H1 (cell line): ENCODE results near the gene WDR27. TPM values are rescaled to one million over a fixed set of nuclear protein-coding genes. Genes with fewer than 3 reads are reported as not detected.

Experiments
- CTCF ChIA-PET: fragments of 300-600 bp; sonication (Branson Sonifier 250); formaldehyde crosslinking; loops from one replicate; lab custom pipeline; 2021; ENCODE audit not compliant: partially characterized antibody; lab: Charles Lee
- POLR2A ChIA-PET: fragments of 300-600 bp; sonication (Branson Sonifier 250); formaldehyde crosslinking; loops from one replicate; lab custom pipeline; 2021; ENCODE audit warnings: inconsistent platforms; ENCODE audit not compliant: partially characterized antibody; lab: Charles Lee
- DNase-seq, 2 experiments: peaks; one replicate each; pipeline versions ENCODE4 v3.0.0 to v3.0.0-alpha.2; 2010 to 2022; ENCODE audit warnings: low spot score in 2 of 2, low read depth in 1 of 2, mixed read lengths in 1 of 2
- FAIRE-seq: peaks from 2 replicates; lab custom pipeline; 2011; peaks lifted over from hg19 to GRCh38; lab: Jason Lieb, UNC
- H2AFZ ChIP-seq: 2 replicates; pipeline ENCODE4 v1.8.1; 2012; ENCODE audit warnings: low read length, inconsistent platforms
- H2AK5ac ChIP-seq: 2 replicates; pipeline ENCODE4 v1.6.1; 2013; ENCODE audit warnings: low read depth, low read length
- H2BK120ac ChIP-seq: replicated peaks from 2 replicates; pipeline ENCODE3; 2013; ENCODE audit warnings: low read depth, low read length, inconsistent platforms
- H2BK12ac ChIP-seq: 2 replicates; pipeline ENCODE4 v1.6.1; 2013; ENCODE audit warnings: low read depth, low read length
- H2BK15ac ChIP-seq: 2 replicates; pipeline ENCODE4 v1.6.1; 2013; ENCODE audit warnings: low read length
- H2BK20ac ChIP-seq: 2 replicates; pipeline ENCODE4 v1.6.1; 2013; ENCODE audit warnings: low read length
- H2BK5ac ChIP-seq: 2 replicates; pipeline ENCODE4 v1.6.1; 2013; ENCODE audit warnings: low read depth, low read length
- H3K14ac ChIP-seq: 2 replicates; pipeline ENCODE4 v1.6.1; 2013; ENCODE audit warnings: inconsistent platforms; ENCODE audit not compliant: insufficient read length
- H3K18ac ChIP-seq: 2 replicates; pipeline ENCODE4 v1.6.1; 2013; ENCODE audit warnings: low read length; ENCODE audit errors: extremely low read depth
- H3K23ac ChIP-seq: 2 replicates; pipeline ENCODE4 v1.6.1; 2013; ENCODE audit warnings: inconsistent platforms; ENCODE audit not compliant: insufficient read length
- H3K23me2 ChIP-seq: 2 replicates; pipeline ENCODE4 v1.6.1; 2013; ENCODE audit warnings: low read depth, low read length
- H3K27ac ChIP-seq: 2 replicates; pipeline ENCODE4 v1.6.1; 2011; ENCODE audit warnings: low read depth, low read length, inconsistent platforms
- H3K27me3 ChIP-seq, 4 experiments: replicated peaks in 1 of 4; 1 replicate in 1 of 4; 2 replicates in 3 of 4; pipeline versions ENCODE4 v1.6.1 to v1.8.1; 2011 to 2013; ENCODE audit warnings: low read length in 3 of 4, mild to moderate bottlenecking in 3 of 4, inconsistent platforms in 2 of 4, mixed read lengths in 2 of 4, moderate library complexity in 1 of 4; ENCODE audit not compliant: control insufficient read depth in 3 of 4, insufficient read depth in 3 of 4; ENCODE audit errors: extremely low read depth in 1 of 4
- H3K36me3 ChIP-seq, 4 experiments: 2 replicates each; pipeline versions ENCODE4 v1.6.1 to v1.8.1; 2011 to 2013; ENCODE audit warnings: mild to moderate bottlenecking in 4 of 4, low read length in 3 of 4, moderate library complexity in 2 of 4, control low read depth in 1 of 4, inconsistent platforms in 1 of 4; ENCODE audit not compliant: insufficient read depth in 4 of 4, control insufficient read depth in 2 of 4
- H3K4ac ChIP-seq: replicated peaks from 2 replicates; pipeline ENCODE3; 2013; ENCODE audit warnings: low read length, low read depth, mixed read lengths, inconsistent platforms; ENCODE audit not compliant: insufficient read length
- H3K4me1 ChIP-seq, 4 experiments: replicated peaks in 1 of 4; 1 replicate in 1 of 4; 2 replicates in 3 of 4; pipeline versions ENCODE4 v1.6.1 to v1.8.1; 2011 to 2013; ENCODE audit warnings: low read length in 3 of 4, inconsistent platforms in 2 of 4, mixed read lengths in 1 of 4; ENCODE audit not compliant: insufficient read depth in 4 of 4, control insufficient read depth in 3 of 4
- H3K4me2 ChIP-seq, 2 experiments: 2 replicates each; pipeline versions ENCODE4 v1.6.1 to v1.8.1; 2011 to 2013; ENCODE audit warnings: low read depth in 2 of 2, low read length in 2 of 2, control low read depth in 1 of 2, inconsistent platforms in 1 of 2, mild to moderate bottlenecking in 1 of 2; ENCODE audit not compliant: insufficient read depth in 1 of 2
- H3K4me3 ChIP-seq, 4 experiments: fragments of 200-600, 300-600 bp in 1 of 4; sonication (generic), shearing (Covaris generic), sonication (Bioruptor Twin) in 1 of 4; 2 replicates each; pipeline versions ENCODE4 v1.5.1 to v1.8.1; 2011 to 2016; ENCODE audit warnings: low read length in 4 of 4, low read depth in 3 of 4, control low read depth in 2 of 4, inconsistent platforms in 2 of 4, mild to moderate bottlenecking in 2 of 4, mixed read lengths in 1 of 4, moderate library complexity in 1 of 4; ENCODE audit not compliant: insufficient read depth in 2 of 4; ENCODE audit errors: extremely low read depth in 1 of 4
- H3K56ac ChIP-seq: replicated peaks from 2 replicates; pipeline ENCODE3; 2013; ENCODE audit warnings: low read depth, mild to moderate bottlenecking, mixed read lengths, low read length, inconsistent platforms; ENCODE audit not compliant: insufficient read length
- H3K79me1 ChIP-seq: 2 replicates; pipeline ENCODE4 v1.6.1; 2013; ENCODE audit warnings: low read depth, low read length, control low read depth
- H3K79me2 ChIP-seq, 2 experiments: 2 replicates each; pipeline versions ENCODE4 v1.6.1 to v1.8.1; 2012 to 2013; ENCODE audit warnings: low read length in 2 of 2, mild to moderate bottlenecking in 2 of 2, inconsistent platforms in 1 of 2; ENCODE audit not compliant: insufficient read depth in 2 of 2, control insufficient read depth in 1 of 2
- H3K9ac ChIP-seq, 4 experiments: replicated peaks in 1 of 4; 1 replicate in 1 of 4; 2 replicates in 3 of 4; pipeline versions ENCODE4 v1.6.1 to v1.8.1; 2011 to 2013; ENCODE audit warnings: low read depth in 3 of 4, low read length in 3 of 4, control low read depth in 2 of 4, mild to moderate bottlenecking in 2 of 4, moderate library complexity in 2 of 4, inconsistent platforms in 1 of 4; ENCODE audit errors: extremely low read depth in 1 of 4
- H3K9me3 ChIP-seq, 2 experiments: 2 replicates each; pipeline versions ENCODE4 v1.6.1 to v1.8.1; 2012 to 2013; ENCODE audit warnings: mild to moderate bottlenecking in 2 of 2, moderate library complexity in 2 of 2, control low read depth in 1 of 2, inconsistent platforms in 1 of 2, low read depth in 1 of 2, low read length in 1 of 2, mixed read lengths in 1 of 2; ENCODE audit not compliant: insufficient read depth in 2 of 2
- H4K20me1 ChIP-seq, 2 experiments: replicated peaks in 1 of 2; 2 replicates each; pipeline versions ENCODE3 to v1.8.1; 2011 to 2013; ENCODE audit warnings: inconsistent platforms in 2 of 2, low read length in 2 of 2, mild to moderate bottlenecking in 1 of 2; ENCODE audit not compliant: insufficient read depth in 2 of 2, control insufficient read depth in 1 of 2
- H4K5ac ChIP-seq: 2 replicates; pipeline ENCODE4 v1.6.1; 2013; ENCODE audit warnings: low read length, low read depth, mixed read lengths, inconsistent platforms; ENCODE audit not compliant: insufficient read length
- H4K8ac ChIP-seq: 2 replicates; pipeline ENCODE4 v1.8.0; 2013; ENCODE audit warnings: mild to moderate bottlenecking, moderate library complexity, low read length, inconsistent platforms; ENCODE audit not compliant: insufficient read depth; ENCODE audit errors: extremely low read depth
- H4K91ac ChIP-seq: replicated peaks from 2 replicates; pipeline ENCODE3; 2013; ENCODE audit warnings: low read length, mixed read lengths, inconsistent platforms; ENCODE audit not compliant: insufficient read length
- GABPA ChIP-seq: IDR thresholded peaks from 2 replicates; pipeline ENCODE4 v1.6.1; 2011; ENCODE audit warnings: mild to moderate bottlenecking, low read length, moderate library complexity, borderline replicate concordance; ENCODE audit not compliant: insufficient read depth
- POLR2AphosphoS5 ChIP-seq: IDR thresholded peaks from 2 replicates; pipeline ENCODE4 v1.6.1; 2011; ENCODE audit warnings: low read depth, low read length
- ZNF274 ChIP-seq: IDR thresholded peaks from 2 replicates; pipeline ENCODE4 v1.7.0; 2012; ENCODE audit warnings: low read length, borderline replicate concordance; ENCODE audit errors: extremely low read depth
- WGBS, 2 experiments: shearing (Covaris generic) in 1 of 2; methylation state at CpG; one replicate each; pipeline versions ENCODE4 v1.1.6 to v1.1.7; 2013 to 2015; ENCODE audit warnings: low lambda C conversion rate in 2 of 2, mixed read lengths in 2 of 2, inconsistent platforms in 1 of 2, low coverage in 1 of 2, missing lambda C conversion rate in 1 of 2; ENCODE audit not compliant: insufficient replicate concordance in 2 of 2, insufficient coverage in 1 of 2, insufficient read length in 1 of 2; ENCODE audit errors: extremely low coverage in 1 of 2, missing lambda C conversion rate in 1 of 2; 5-methylcytosine and 5-hydroxymethylcytosine counted together
- polyA plus RNA-seq, 7 experiments: library from polyadenylated mRNA; depleted of rRNA in 3 of 7; stranded (reverse) in 5 of 7; unstranded in 2 of 7; fragments of >200 nt in 5 of 7; fragments of 200-250 nt in 2 of 7; gene quantifications; 1 replicate in 5 of 7; 2 replicates in 1 of 7; 4 replicates in 1 of 7; pipeline versions ENCODE4 v1.2.1 to v1.2.3, GENCODE V29; 2011 to 2013; ENCODE audit warnings: missing spikeins in 2 of 7, mixed read lengths in 2 of 7
- total RNA-seq: library from RNA; stranded (reverse); fragmentation: NEBNext Ultra II Directional; extraction: Animal tissue kit (Norgen Biotek cat#: 25700); gene quantifications from 2 replicates; pipeline ENCODE4 v1.2.1, GENCODE V29; 2021

Gene WDR27
- total and polyA plus RNA-seq, 2 of the 8 experiments (the other 6 are each of a cell fraction or from before 2014, with no cell fraction given): 53.6 to 68.6 TPM

- no peak overlapping the region for H3K27ac ChIP-seq
- no peak for FAIRE-seq
- ChIA-PET POLR2A (no interaction called here), CTCF (interaction anchor here (0.7 kb wide), 1 partner anchor 10 kb away, joined by 3 read pairs; no protein-coding TSS in a partner anchor)
- no peak for TF ChIP-seq ZNF274
- peak; percentile 20; the same call in 1 of the 2 replicates for TF ChIP-seq POLR2AphosphoS5
- no peak for TF ChIP-seq GABPA
- H3K79me1 ChIP-seq: peaks cover 5% of the 10 kb centered on the region
- no peak overlapping the region for H2AFZ ChIP-seq
- no peak overlapping the region for H2BK20ac ChIP-seq
- WGBS, 2 experiments: 92% methylated on average over 19 of the region's 22 CpGs; no CpG with 5 or more reads in 1 of the 2 experiments
- peak overlapping the region; percentile 83 for H4K91ac ChIP-seq
- H3K23me2 ChIP-seq: peaks cover 7% of the 10 kb centered on the region
- no peak overlapping the region for H2BK120ac ChIP-seq
- no peak overlapping the region for H2BK15ac ChIP-seq
- no peaks in the 10 kb centered on the region; a peak in 1 of 4 replicates for H3K9me3 ChIP-seq
- peaks cover 4% of the 10 kb centered on the region in 2 experiments; a peak in 2 of 4 replicates for H3K79me2 ChIP-seq
- H3K18ac ChIP-seq: no peak overlapping the region
- H3K4me2 ChIP-seq: no peak overlapping the region
- H2BK12ac ChIP-seq: peak overlapping the region; percentile 50; the same call in 1 of the 2 replicates
- H3K23ac ChIP-seq: no peak overlapping the region
- peaks cover 2 to 10% of the 10 kb centered on the region in 2 experiments for H4K20me1 ChIP-seq
- DNase-seq: no peak
- H2AK5ac ChIP-seq: no peak overlapping the region
- peak overlapping the region; percentile 35; the same call in 1 of the 2 replicates for H2BK5ac ChIP-seq
- no peak overlapping the region for H4K8ac ChIP-seq
- no peak overlapping the region for H3K56ac ChIP-seq
- no peaks in the 10 kb centered on the region for H3K27me3 ChIP-seq
- no peak overlapping the region for H4K5ac ChIP-seq
- H3K14ac ChIP-seq: no peak overlapping the region
- peaks cover 4 to 27% (median 17%) of the 10 kb centered on the region in 4 experiments for H3K36me3 ChIP-seq
- H3K4me3 ChIP-seq: no peak overlapping the region
- H3K4me1 ChIP-seq: peaks cover 4 to 24% (median 21%) of the 10 kb centered on the region in 4 experiments
- no peak overlapping the region for H3K4ac ChIP-seq
- no peak overlapping the region for H3K9ac ChIP-seq
Measured at GRCh38 chr6:169623975-169624374, 77.9 kb downstream of the WDR27 start.
